Measurements from ENCODE around the gene SPART.

DNA sequence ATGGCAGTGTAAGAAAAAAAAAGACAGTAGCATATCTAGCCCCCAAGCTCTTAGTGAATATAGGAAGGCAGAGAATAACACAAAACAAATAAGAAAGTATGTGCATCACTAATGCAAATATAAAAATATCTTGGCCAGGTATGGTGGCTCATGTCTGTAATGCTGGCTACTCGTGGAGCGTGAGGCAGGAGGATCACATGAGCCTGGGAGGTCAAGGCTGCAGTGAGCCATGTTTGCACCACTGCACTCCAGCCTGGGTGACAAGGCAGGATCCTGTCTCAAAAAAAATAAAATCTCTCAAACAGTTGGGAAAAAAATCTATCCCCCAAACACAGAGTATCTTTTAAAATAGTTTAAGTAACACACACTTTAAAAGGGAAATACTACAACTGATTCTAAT, 17.4 kb downstream of the SPART start:
- TF ChIP-seq TAF1 (IDR thresholded peaks at IDR 0.05; ENCODE audit: borderline replicate concordance, low read depth, low read length) (no peak), POLR2A (IDR thresholded peaks at IDR 0.05; ENCODE audit: low read depth, low read length) (no peak), POLR2AphosphoS5 (IDR thresholded peaks at IDR 0.05; ENCODE audit: low read depth, low read length) (no peak)

Data from GM12892 (cell line).